ENCODE data around the gene HRH2. TPM values are rescaled to one million over a fixed set of nuclear protein-coding genes. Genes with fewer than 3 reads are reported as not detected.

HRH2 gene
- total RNA-seq, 3 donors from 2014 or later (not counting 1 experiment from before 2014, with no cell fraction given), result 1.4 to 13.9 (median 3.1) TPM

DNA sequence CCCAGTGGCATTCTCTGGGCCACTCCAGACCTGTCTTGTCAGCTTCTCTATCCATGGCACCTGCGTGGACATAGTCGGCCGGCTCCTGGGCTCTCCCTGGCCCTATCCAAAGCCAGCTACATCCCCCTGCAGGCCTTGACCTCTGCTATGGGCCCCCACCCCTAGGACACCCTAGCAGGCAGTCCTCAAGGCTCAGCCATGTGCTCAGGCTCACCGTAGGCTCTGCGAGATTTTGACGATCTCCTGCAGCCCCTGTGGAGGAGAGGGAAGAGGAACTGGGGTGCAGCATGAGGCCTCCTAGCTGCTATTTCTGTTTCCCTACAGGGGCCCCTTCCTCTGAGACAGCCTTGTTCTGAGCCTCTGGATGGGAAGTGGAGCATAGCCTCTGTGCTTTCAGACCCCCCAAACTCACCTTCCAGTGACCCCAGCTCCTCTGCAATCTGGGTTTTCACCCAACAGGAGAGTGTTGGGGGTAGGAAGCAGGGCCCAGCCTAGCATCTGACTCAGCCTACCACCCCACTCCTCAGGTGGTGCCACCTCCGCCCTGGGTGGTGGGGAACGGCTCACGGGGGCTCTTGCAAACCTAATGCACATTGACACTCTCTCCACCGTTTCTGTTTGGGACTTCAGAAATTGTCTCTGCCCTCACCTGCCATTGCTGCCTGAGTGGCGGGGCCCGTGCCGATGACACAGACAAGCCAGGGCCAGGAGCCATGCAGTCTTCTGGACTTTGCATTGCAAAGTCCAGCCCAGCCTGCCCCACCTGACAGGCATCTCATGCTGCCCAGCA is 36.7 kb downstream of the HRH2 start:
- no peaks in the 10 kb centered on the region for H3K9me3 ChIP-seq (ENCODE audit: control insufficient read depth, insufficient read depth, low read length)
- no peaks in the 10 kb centered on the region for H3K36me3 ChIP-seq (ENCODE audit: control insufficient read depth, insufficient read depth, low read length)
- H3K27me3 Mint-ChIP-seq (ENCODE audit: low read depth in 2 of 2), result peaks cover 12 to 13% of the 10 kb centered on the region in 2 donors
- intact Hi-C loops (cut with micrococcal nuclease), result no loop called here
- no peaks in the 10 kb centered on the region for H3K27me3 ChIP-seq (ENCODE audit: control insufficient read depth, insufficient read depth, low read length)
- H3K36me3 Mint-ChIP-seq, result no peaks in the 10 kb centered on the region
- H3K4me3 ChIP-seq (ENCODE audit: low read length), result no peak overlapping the region
- no peaks in the 10 kb centered on the region for H3K9me3 Mint-ChIP-seq
- ATAC-seq (no peak), DNase-seq (no peak)
- peaks cover 0 to 16% of the 10 kb centered on the region in 2 donors for H3K4me1 Mint-ChIP-seq
- no peak overlapping the region for H3K27ac ChIP-seq (ENCODE audit: low read length)
- WGBS (ENCODE audit: insufficient coverage), result 69% methylated on average over 13 of the region's 13 CpGs
- peaks cover 40% of the 10 kb centered on the region for H3K4me1 ChIP-seq (ENCODE audit: control insufficient read depth, insufficient read depth, low read length)
- H3K27ac Mint-ChIP-seq, result no peak overlapping the region
- TF ChIP-seq, protein P1, sequence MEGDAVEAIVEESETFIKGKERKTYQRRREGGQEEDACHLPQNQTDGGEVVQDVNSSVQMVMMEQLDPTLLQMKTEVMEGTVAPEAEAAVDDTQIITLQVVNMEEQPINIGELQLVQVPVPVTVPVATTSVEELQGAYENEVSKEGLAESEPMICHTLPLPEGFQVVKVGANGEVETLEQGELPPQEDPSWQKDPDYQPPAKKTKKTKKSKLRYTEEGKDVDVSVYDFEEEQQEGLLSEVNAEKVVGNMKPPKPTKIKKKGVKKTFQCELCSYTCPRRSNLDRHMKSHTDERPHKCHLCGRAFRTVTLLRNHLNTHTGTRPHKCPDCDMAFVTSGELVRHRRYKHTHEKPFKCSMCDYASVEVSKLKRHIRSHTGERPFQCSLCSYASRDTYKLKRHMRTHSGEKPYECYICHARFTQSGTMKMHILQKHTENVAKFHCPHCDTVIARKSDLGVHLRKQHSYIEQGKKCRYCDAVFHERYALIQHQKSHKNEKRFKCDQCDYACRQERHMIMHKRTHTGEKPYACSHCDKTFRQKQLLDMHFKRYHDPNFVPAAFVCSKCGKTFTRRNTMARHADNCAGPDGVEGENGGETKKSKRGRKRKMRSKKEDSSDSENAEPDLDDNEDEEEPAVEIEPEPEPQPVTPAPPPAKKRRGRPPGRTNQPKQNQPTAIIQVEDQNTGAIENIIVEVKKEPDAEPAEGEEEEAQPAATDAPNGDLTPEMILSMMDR (IDR thresholded peaks at IDR 0.05), result no peak
- H3K4me3 Mint-ChIP-seq, result no peak overlapping the region

DNA sequence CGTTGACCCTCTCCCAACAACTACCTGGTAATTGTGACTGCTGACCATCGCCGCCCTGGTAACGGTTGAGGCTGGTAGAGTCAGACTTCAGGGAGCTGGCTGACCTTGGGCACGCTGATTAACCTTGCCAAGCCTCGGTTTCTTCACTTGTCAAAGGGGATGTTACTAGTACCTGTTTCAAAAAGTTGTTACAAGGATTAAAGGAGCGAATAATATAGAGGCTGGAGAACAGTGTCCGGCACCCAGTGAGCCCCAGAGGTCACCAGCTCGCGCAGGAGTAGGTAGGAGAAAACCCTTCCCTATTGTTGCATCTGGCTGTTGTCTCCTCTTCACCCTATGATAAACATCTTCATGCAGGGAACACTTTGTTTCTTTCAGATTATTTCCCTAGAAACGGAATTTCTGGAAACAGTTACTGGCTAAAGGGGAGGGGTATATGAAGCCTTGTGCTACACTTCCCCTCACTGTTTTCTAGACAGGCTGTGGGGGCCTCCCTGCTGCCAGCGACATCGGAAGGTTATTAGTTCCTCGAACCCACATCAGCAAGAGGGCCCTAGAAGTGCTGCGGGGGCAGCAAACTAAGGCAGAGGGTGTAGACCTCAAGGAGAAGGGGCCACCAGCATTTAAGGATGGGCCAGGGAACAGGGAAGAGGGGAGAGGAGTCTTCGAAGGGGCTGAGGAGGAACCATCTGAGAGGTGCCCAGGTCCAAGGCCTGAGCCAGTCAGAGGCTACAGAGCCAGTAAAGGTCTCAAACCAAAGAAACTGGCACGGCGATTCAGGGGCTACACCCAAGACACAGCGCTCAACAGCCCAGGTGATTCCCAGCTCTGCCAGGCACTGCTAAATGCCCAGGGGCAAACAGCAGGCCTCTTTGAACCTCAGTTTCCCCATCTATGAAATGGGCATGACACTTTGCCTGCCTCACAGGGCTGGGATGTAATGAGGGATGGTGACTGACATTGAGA is 37.6 kb downstream of the HRH2 start:
- Histone ChIP-seq H3K9me3 (ENCODE audit: control insufficient read depth, insufficient read depth, low read length) (no peaks in the 10 kb centered on the region), H3K27me3 (ENCODE audit: control insufficient read depth, insufficient read depth, low read length) (no peaks in the 10 kb centered on the region), H3K27ac (ENCODE audit: low read length) (no peak overlapping the region), H3K4me3 (ENCODE audit: low read length) (no peak overlapping the region), H3K4me1 (ENCODE audit: control insufficient read depth, insufficient read depth, low read length) (peaks cover 33% of the 10 kb centered on the region), H3K36me3 (ENCODE audit: control insufficient read depth, insufficient read depth, low read length) (no peaks in the 10 kb centered on the region)
- TF ChIP-seq, protein P1 (IDR thresholded peaks at IDR 0.05), result no peak
- ATAC-seq, result no peak
- Mint-ChIP-seq H3K27ac (no peak overlapping the region), H3K36me3 (no peaks in the 10 kb centered on the region), H3K4me3 (no peak overlapping the region), H3K9me3 (no peaks in the 10 kb centered on the region), H3K27me3 (ENCODE audit: low read depth in 2 of 2) (peaks cover 8 to 12% of the 10 kb centered on the region in 2 donors), H3K4me1 (peaks cover 0 to 16% of the 10 kb centered on the region in 2 donors)
- no peak for DNase-seq
- intact Hi-C loops (cut with micrococcal nuclease), result no loop called here
- 88% methylated on average over 18 of the region's 19 CpGs for WGBS (ENCODE audit: insufficient coverage)

DNA sequence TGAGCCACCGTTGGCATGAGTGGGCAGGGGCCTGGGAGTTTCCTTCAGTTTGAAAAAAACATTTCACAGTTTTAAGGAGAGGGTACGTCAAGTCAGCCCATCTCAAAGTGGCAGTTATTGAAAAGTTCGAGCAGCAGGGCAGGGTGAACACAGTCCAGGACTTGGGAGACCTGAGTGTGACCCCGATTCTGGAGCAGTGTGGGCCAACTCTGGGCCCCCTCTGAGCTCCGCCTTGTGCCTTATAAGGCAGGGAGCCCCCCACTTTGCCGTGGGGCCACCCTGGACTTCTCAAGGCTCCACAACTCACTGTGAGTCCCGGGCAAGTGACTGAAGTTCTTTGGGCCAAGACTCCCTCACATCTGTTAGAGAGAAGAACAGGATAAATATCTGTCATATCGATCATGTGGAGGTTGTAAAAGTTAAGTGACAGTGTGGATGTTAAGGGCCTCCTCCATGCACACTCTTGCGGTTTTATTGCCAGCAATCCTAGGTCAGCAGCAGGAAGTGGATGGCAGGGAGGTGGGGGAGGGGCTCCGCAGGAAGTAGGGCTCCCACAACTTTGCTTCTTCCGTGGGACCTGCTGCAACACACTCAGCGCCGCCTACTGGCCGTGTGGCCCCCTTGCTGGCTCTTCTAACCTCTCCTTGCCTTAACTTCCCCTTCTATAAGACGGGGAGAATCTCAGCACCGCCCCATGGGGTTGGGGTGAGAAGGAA is 38.4 kb downstream of the HRH2 start:
- H3K27me3 ChIP-seq (ENCODE audit: control insufficient read depth, insufficient read depth, low read length), result no peaks in the 10 kb centered on the region
- Mint-ChIP-seq H3K27me3 (ENCODE audit: low read depth in 2 of 2) (peaks cover 0 to 7% of the 10 kb centered on the region in 2 donors), H3K4me1 (peaks cover 0 to 13% of the 10 kb centered on the region in 2 donors), H3K36me3 (no peaks in the 10 kb centered on the region), H3K9me3 (no peaks in the 10 kb centered on the region), H3K4me3 (no peak overlapping the region), H3K27ac (no peak overlapping the region)
- peak in 1 of 2 donors; percentile 83 for DNase-seq
- intact Hi-C loops (cut with micrococcal nuclease), result no loop called here
- no peaks in the 10 kb centered on the region for H3K36me3 ChIP-seq (ENCODE audit: control insufficient read depth, insufficient read depth, low read length)
- no peak overlapping the region for H3K4me3 ChIP-seq (ENCODE audit: low read length)
- peak; percentile 31 to 76 (median 52) for ATAC-seq
- TF ChIP-seq, protein P1 (IDR thresholded peaks at IDR 0.05), result peak; percentile 21
- no peak overlapping the region for H3K27ac ChIP-seq (ENCODE audit: low read length)
- H3K9me3 ChIP-seq (ENCODE audit: control insufficient read depth, insufficient read depth, low read length), result no peaks in the 10 kb centered on the region
- WGBS (ENCODE audit: insufficient coverage), result 41% methylated on average over 11 of the region's 16 CpGs
- peaks cover 28% of the 10 kb centered on the region for H3K4me1 ChIP-seq (ENCODE audit: control insufficient read depth, insufficient read depth, low read length)
